GM13977 (cell line): ENCODE results near the gene TMEM150C.

ENCODE experiments used
- DNase-seq: peaks from one replicate; pipeline ENCODE4 v3.0.0; 2012; ENCODE audit warnings: low spot score
- CTCF ChIP-seq: IDR thresholded peaks from 2 replicates; pipeline ENCODE4 v1.5.1; 2012; ENCODE audit warnings: mild to moderate bottlenecking, control low read depth; ENCODE audit not compliant: insufficient read depth; ENCODE audit errors: extremely low read depth, missing control alignments
- in situ Hi-C: fragments of 300-500 bp; cut with MboI; formaldehyde crosslinking; loops from one replicate; pipeline ENCODE4 v1.12.0; 2022; ENCODE audit warnings: low sequenced_read_pairs, low pct_unique_long_range_greater_than_20kb, mixed read lengths, inconsistent platforms; ENCODE audit not compliant: unreplicated experiment

TMEM150C gene

GRCh38 chr4:82469791-82470345 is 91.9 kb downstream of the TMEM150C start:
- DNase-seq, result no peak
- no peak for TF ChIP-seq CTCF
- in situ Hi-C loops, result loop anchor here (10.0 to 25.0 kb wide), 3 partner anchors 285 to 817 kb away; partner anchors contain the start of gene COQ2

GRCh38 chr4:82467471-82467870 is 94.3 kb downstream of the TMEM150C start:
- in situ Hi-C loops, result loop anchor here (10.0 to 25.0 kb wide), 3 partner anchors 287 to 820 kb away; partner anchors contain the start of gene COQ2
- no peak for TF ChIP-seq CTCF
- no peak for DNase-seq

GRCh38 chr4:82463221-82463620 is 98.6 kb downstream of the TMEM150C start:
- in situ Hi-C loops, result loop anchor here (10.0 to 25.0 kb wide), 3 partner anchors 292 to 824 kb away; partner anchors contain the start of gene COQ2
- TF ChIP-seq CTCF, result no peak
- no peak for DNase-seq

GRCh38 chr4:82462415-82462831 is 99.4 kb downstream of the TMEM150C start:
- DNase-seq, result peak; percentile 71
- in situ Hi-C loops, result loop anchor here (10.0 to 25.0 kb wide), 3 partner anchors 292 to 825 kb away; partner anchors contain the start of gene COQ2
- peak; percentile 85 for TF ChIP-seq CTCF

GRCh38 chr4:82461710-82462109 is 100.1 kb downstream of the TMEM150C start:
- DNase-seq, result no peak
- in situ Hi-C loops, result loop anchor here (10.0 to 25.0 kb wide), 3 partner anchors 293 to 826 kb away; partner anchors contain the start of gene COQ2
- TF ChIP-seq CTCF, result no peak

GRCh38 chr4:82458729-82459128 is 103.1 kb downstream of the TMEM150C start:
- in situ Hi-C loops, result loop anchor here (25.0 kb wide), 2 partner anchors 604 to 829 kb away; partner anchors contain the start of gene COQ2
- no peak for TF ChIP-seq CTCF
- peak; percentile 27 for DNase-seq

GRCh38 chr4:82457266-82457665 is 104.5 kb downstream of the TMEM150C start:
- in situ Hi-C loops, result loop anchor here (25.0 kb wide), 2 partner anchors 605 to 830 kb away; partner anchors contain the start of gene COQ2

More at GRCh38 chr4:82457266-82457665, 104.5 kb downstream of the TMEM150C start:
- no peak for TF ChIP-seq CTCF
- no peak for DNase-seq
